Prostate gland (tissue), 2 donors: ENCODE results near the gene PEMT.

Experiments used
- CTCF ChIP-seq, 4 experiments: fragments of 200-600 bp in 2 of 4; fragments of 450-650 bp in 2 of 4; sonication (generic) in 2 of 4; IDR thresholded peaks; 1 replicate in 3 of 4; 2 replicates in 1 of 4; pipeline ENCODE4 v1.5.1; 2016 to 2019; ENCODE audit warnings: antibody characterized with exemption in 4 of 4, mild to moderate bottlenecking in 2 of 4, moderate library complexity in 2 of 4
- POLR2A ChIP-seq: fragments of 450-650 bp; IDR thresholded peaks from one replicate; pipeline ENCODE4 v1.6.1; 2016; ENCODE audit warnings: antibody characterized with exemption, mild to moderate bottlenecking

DNA sequence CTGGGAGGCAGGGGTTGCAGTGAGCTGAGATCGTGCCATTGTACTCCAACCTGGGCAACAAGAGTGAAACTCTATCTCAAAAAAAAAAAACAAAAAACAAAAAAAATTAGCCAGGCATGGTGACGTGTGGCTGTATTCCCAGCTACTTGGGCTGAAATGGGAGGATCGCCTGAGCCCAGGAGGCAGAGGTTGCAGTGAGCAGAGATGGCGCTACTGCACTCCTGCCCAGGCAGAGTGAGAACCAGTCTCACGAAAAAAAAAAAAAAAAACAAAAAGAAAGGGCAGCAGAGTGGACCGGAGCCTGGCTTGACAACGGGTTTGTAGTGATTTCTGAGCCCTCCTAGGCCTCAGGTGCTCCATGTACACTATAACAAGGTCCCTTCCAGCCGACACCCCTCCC lies 33.1 kb downstream of the PEMT start:
- no peak for TF ChIP-seq CTCF (IDR thresholded peaks at IDR 0.05)
- TF ChIP-seq POLR2A: no peak
